ENCODE data around the gene HSPB6.
"Not testable (repeated sequence)": the region's sequence is repeated elsewhere in the genome, so short reads cannot be mapped to it uniquely, and the experiment has no call there.

The HSPB6 gene

GRCh38 chr19:35729763-35730162 lies 27.1 kb downstream of the HSPB6 start:
- no peak for DNase-seq

- DNase-seq = no peak
Measured at GRCh38 chr19:35729021-35729420, 27.8 kb downstream of the HSPB6 start.

GRCh38 chr19:35727956-35728706 lies 28.7 kb downstream of the HSPB6 start:
- DNase-seq = no peak

- no peak for DNase-seq
Measured at GRCh38 chr19:35727053-35727955, 29.5 kb downstream of the HSPB6 start.

GRCh38 chr19:35725216-35725861 lies 31.5 kb downstream of the HSPB6 start:
- DNase-seq = no peak

- DNase-seq = no peak
Measured at GRCh38 chr19:35724560-35724959, 32.3 kb downstream of the HSPB6 start.

- not testable (repeated sequence) for DNase-seq
Measured at GRCh38 chr19:35724132-35724531, 32.7 kb downstream of the HSPB6 start.

GRCh38 chr19:35723671-35724070 lies 33.2 kb downstream of the HSPB6 start:
- DNase-seq = no peak

GRCh38 chr19:35722897-35723296 lies 33.9 kb downstream of the HSPB6 start:
- DNase-seq = no peak

- no peak for DNase-seq
Measured at GRCh38 chr19:35722461-35722860, 34.4 kb downstream of the HSPB6 start.

- no peak for DNase-seq
Measured at GRCh38 chr19:35721374-35721773, 35.5 kb downstream of the HSPB6 start.

GRCh38 chr19:35720648-35721047 lies 36.2 kb downstream of the HSPB6 start:
- DNase-seq = no peak

- DNase-seq = no peak
Measured at GRCh38 chr19:35720163-35720524, 36.7 kb downstream of the HSPB6 start.

- no peak for DNase-seq
Measured at GRCh38 chr19:35719402-35720162, 37.2 kb downstream of the HSPB6 start.

GRCh38 chr19:35718345-35719041 lies 38.3 kb downstream of the HSPB6 start:
- DNase-seq = peak in 9 of 14 donors; percentile 3 to 67 (median 30)

- peak in 11 of 14 donors; percentile 33 to 97 (median 91) for DNase-seq
Measured at GRCh38 chr19:35717665-35718344, 39.0 kb downstream of the HSPB6 start, which contains the start of gene KMT2B. Gene KMT2B, plus strand, starts transcription at chr19:35718003. Its CDS starts 16 bp downstream, at chr19:35718019.

GRCh38 chr19:35716801-35717664 lies 39.8 kb downstream of the HSPB6 start:
- DNase-seq = peak; percentile 32 to 96 (median 87)

- peak in 11 of 14 donors; percentile 23 to 87 (median 76) for DNase-seq
Measured at GRCh38 chr19:35715981-35716800, 40.6 kb downstream of the HSPB6 start.

- no peak for DNase-seq
Measured at GRCh38 chr19:35715355-35715809, 41.4 kb downstream of the HSPB6 start.
